ENCODE data around the gene LSAMP.
"Not testable (repeated sequence)": the region's sequence is repeated elsewhere in the genome, so short reads cannot be mapped to it uniquely, and the experiment has no call there.

Gene LSAMP

GRCh38 chr3:116247605-116248004 is 197.7 kb downstream of the LSAMP start:
- DNase-seq (ENCODE audit: low read depth in 2 of 2, low spot score in 1 of 2) = no peak

- DNase-seq (ENCODE audit: low read depth in 2 of 2, low spot score in 1 of 2) = no peak
Observed at GRCh38 chr3:116246406-116246980, 198.8 kb downstream of the LSAMP start.

- no peak for DNase-seq (ENCODE audit: low read depth in 2 of 2, low spot score in 1 of 2)
Observed at GRCh38 chr3:116242825-116243224, 202.5 kb downstream of the LSAMP start.

GRCh38 chr3:116241677-116242076 is 203.6 kb downstream of the LSAMP start:
- no peak for DNase-seq (ENCODE audit: low read depth in 2 of 2, low spot score in 1 of 2)

- DNase-seq (ENCODE audit: low read depth in 2 of 2, low spot score in 1 of 2) = no peak
Observed at GRCh38 chr3:116240261-116240660, 205.0 kb downstream of the LSAMP start.

- no peak for DNase-seq (ENCODE audit: low read depth in 2 of 2, low spot score in 1 of 2)
Observed at GRCh38 chr3:116238846-116239565, 206.3 kb downstream of the LSAMP start.

GRCh38 chr3:116233711-116234357 is 211.5 kb downstream of the LSAMP start:
- DNase-seq (ENCODE audit: low read depth in 2 of 2, low spot score in 1 of 2) = no peak

- DNase-seq (ENCODE audit: low read depth in 2 of 2, low spot score in 1 of 2) = no peak
Observed at GRCh38 chr3:116230431-116231020, 214.8 kb downstream of the LSAMP start.

GRCh38 chr3:116226266-116226665 is 219.0 kb downstream of the LSAMP start:
- DNase-seq (ENCODE audit: low read depth in 2 of 2, low spot score in 1 of 2) = no peak

GRCh38 chr3:116216761-116217160 is 228.5 kb downstream of the LSAMP start:
- DNase-seq (ENCODE audit: low read depth in 2 of 2, low spot score in 1 of 2) = no peak

GRCh38 chr3:116211901-116212300 is 233.4 kb downstream of the LSAMP start:
- DNase-seq (ENCODE audit: low read depth in 2 of 2, low spot score in 1 of 2) = no peak

GRCh38 chr3:116208830-116209229 is 236.5 kb downstream of the LSAMP start:
- not testable (repeated sequence) for DNase-seq (ENCODE audit: low read depth in 2 of 2, low spot score in 1 of 2)

GRCh38 chr3:116200956-116201690 is 244.2 kb downstream of the LSAMP start:
- DNase-seq (ENCODE audit: low read depth in 2 of 2, low spot score in 1 of 2) = no peak

GRCh38 chr3:116199063-116199462 is 246.2 kb downstream of the LSAMP start:
- no peak for DNase-seq (ENCODE audit: low read depth in 2 of 2, low spot score in 1 of 2)

- no peak for DNase-seq (ENCODE audit: low read depth in 2 of 2, low spot score in 1 of 2)
Observed at GRCh38 chr3:116198087-116198486, 247.2 kb downstream of the LSAMP start.

GRCh38 chr3:116192464-116192863 is 252.8 kb downstream of the LSAMP start:
- DNase-seq (ENCODE audit: low read depth in 2 of 2, low spot score in 1 of 2) = no peak

- DNase-seq (ENCODE audit: low read depth in 2 of 2, low spot score in 1 of 2) = no peak
Observed at GRCh38 chr3:116191409-116191808, 253.9 kb downstream of the LSAMP start.

- DNase-seq (ENCODE audit: low read depth in 2 of 2, low spot score in 1 of 2) = no peak
Observed at GRCh38 chr3:116190095-116190494, 255.2 kb downstream of the LSAMP start.

GRCh38 chr3:116188231-116188785 is 257.0 kb downstream of the LSAMP start:
- no peak for DNase-seq (ENCODE audit: low read depth in 2 of 2, low spot score in 1 of 2)

- DNase-seq (ENCODE audit: low read depth in 2 of 2, low spot score in 1 of 2) = no peak
Observed at GRCh38 chr3:116186049-116186448, 259.2 kb downstream of the LSAMP start.

- no peak for DNase-seq (ENCODE audit: low read depth in 2 of 2, low spot score in 1 of 2)
Observed at GRCh38 chr3:116181159-116181558, 264.1 kb downstream of the LSAMP start.
